ENCODE data around the gene LPP. TPM values are rescaled to one million over a fixed set of nuclear protein-coding genes. Genes with fewer than 3 reads are reported as not detected.

LPP gene
- total RNA-seq, 1 donor from 2014 or later = 222 TPM

DNA sequence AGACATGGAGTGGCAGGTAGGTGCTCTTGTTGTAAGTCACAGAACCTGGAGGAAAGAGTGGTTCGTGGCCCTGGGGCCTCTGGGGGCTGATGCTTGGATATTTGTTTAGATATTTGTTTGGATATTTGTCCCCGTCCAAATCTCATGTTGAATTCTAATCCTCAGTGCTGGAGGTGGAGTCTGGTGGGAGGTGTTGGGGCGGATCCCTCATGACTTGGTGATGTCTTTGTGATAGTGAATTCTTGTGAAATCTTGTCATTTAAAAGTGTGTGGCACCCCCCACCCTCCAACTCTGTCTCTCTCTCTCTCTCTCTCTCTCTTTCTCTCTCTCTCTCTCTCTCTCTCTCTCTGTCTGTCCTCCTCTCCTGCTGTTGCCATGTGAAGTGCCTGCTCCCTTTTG, 122.4 kb downstream of the LPP start:
- H3K27ac Mint-ChIP-seq (ENCODE audit: unreplicated experiment) = peak overlapping the region; percentile 30
- FAIRE-seq (no peak), DNase-seq (ENCODE audit: low read depth) (no peak)
- Histone ChIP-seq H3K4me1 (ENCODE audit: insufficient read depth, low read length) (peaks cover 39% of the 10 kb centered on the region), H2AFZ (ENCODE audit: low read depth, low read length) (no peak overlapping the region), H3K79me2 (ENCODE audit: insufficient read depth, low read length) (peaks cover 97% of the 10 kb centered on the region), H4K20me1 (ENCODE audit: insufficient read depth, low read length) (peaks cover 19% of the 10 kb centered on the region), H3K27me3 (ENCODE audit: insufficient read depth, low read length) (no peaks in the 10 kb centered on the region), H3K27ac (ENCODE audit: low read depth, low read length) (no peak overlapping the region), H3K9ac (ENCODE audit: low read length) (no peak overlapping the region), H3K4me2 (ENCODE audit: low read length) (no peak overlapping the region), H3K4me3 (ENCODE audit: insufficient read depth, low read depth, low read length) (no peak overlapping the region), H3K36me3 (ENCODE audit: insufficient read depth, low read length) (no peaks in the 10 kb centered on the region), H3K9me3 (ENCODE audit: insufficient read depth, low read depth, low read length) (no peaks in the 10 kb centered on the region)
- TF ChIP-seq, protein P1, sequence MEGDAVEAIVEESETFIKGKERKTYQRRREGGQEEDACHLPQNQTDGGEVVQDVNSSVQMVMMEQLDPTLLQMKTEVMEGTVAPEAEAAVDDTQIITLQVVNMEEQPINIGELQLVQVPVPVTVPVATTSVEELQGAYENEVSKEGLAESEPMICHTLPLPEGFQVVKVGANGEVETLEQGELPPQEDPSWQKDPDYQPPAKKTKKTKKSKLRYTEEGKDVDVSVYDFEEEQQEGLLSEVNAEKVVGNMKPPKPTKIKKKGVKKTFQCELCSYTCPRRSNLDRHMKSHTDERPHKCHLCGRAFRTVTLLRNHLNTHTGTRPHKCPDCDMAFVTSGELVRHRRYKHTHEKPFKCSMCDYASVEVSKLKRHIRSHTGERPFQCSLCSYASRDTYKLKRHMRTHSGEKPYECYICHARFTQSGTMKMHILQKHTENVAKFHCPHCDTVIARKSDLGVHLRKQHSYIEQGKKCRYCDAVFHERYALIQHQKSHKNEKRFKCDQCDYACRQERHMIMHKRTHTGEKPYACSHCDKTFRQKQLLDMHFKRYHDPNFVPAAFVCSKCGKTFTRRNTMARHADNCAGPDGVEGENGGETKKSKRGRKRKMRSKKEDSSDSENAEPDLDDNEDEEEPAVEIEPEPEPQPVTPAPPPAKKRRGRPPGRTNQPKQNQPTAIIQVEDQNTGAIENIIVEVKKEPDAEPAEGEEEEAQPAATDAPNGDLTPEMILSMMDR (IDR thresholded peaks at IDR 0.05; ENCODE audit: insufficient read depth, low read depth, low read length) = no peak
- no peak for TF ChIP-seq EZH2 (IDR thresholded peaks at IDR 0.05; ENCODE audit: insufficient read depth, low read length)
- peaks cover 24% of the 10 kb centered on the region for H3K36me3 Mint-ChIP-seq (ENCODE audit: low read depth, unreplicated experiment)
- H3K4me3 Mint-ChIP-seq (ENCODE audit: unreplicated experiment) = no peak overlapping the region
- H3K4me1 Mint-ChIP-seq (ENCODE audit: low read depth, unreplicated experiment) = peaks cover 46% of the 10 kb centered on the region
- H3K9me3 Mint-ChIP-seq (ENCODE audit: unreplicated experiment) = no peaks in the 10 kb centered on the region
- no peaks in the 10 kb centered on the region for H3K27me3 Mint-ChIP-seq (ENCODE audit: low read depth, unreplicated experiment)

DNA sequence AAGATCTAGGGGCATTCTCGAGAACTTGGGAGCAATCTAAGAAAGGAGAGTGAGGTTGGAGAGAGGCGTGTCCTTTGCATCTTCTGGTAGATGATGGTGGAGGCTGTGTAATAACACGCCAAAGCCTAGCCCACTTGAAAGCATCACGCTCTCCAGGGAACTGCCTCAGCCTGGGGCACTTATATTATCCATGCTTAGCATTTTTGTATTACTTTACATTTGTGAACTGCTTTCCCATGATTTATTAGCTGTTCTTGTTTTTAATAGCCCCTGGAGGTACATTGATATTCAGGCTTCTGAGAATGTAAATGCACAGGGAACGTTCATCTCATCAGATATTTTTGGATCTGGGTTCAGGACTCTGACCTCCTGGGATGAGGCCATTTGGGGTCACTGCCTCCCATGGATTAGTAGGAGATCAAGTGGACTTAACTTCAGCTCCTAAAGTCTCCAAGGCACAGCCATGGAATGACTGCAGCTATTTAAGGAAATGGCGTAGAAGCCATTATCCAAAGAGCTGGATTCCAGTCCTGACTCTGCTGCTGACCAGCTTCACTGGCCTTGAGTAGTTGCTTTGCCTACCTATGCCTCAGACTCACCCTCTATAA, 124.9 kb downstream of the LPP start:
- no peak overlapping the region for H3K27ac ChIP-seq (ENCODE audit: low read depth, low read length)

More for the DNA sequence above, 124.9 kb downstream of the LPP start:
- H3K9ac ChIP-seq (ENCODE audit: low read length) = no peak overlapping the region
- H2AFZ ChIP-seq (ENCODE audit: low read depth, low read length) = no peak overlapping the region
- H3K4me2 ChIP-seq (ENCODE audit: low read length) = no peak overlapping the region
- H3K36me3 Mint-ChIP-seq (ENCODE audit: low read depth, unreplicated experiment) = peaks cover 24% of the 10 kb centered on the region
- H3K27me3 ChIP-seq (ENCODE audit: insufficient read depth, low read length) = no peaks in the 10 kb centered on the region
- peaks cover 38% of the 10 kb centered on the region for H3K4me1 Mint-ChIP-seq (ENCODE audit: low read depth, unreplicated experiment)
- H3K79me2 ChIP-seq (ENCODE audit: insufficient read depth, low read length) = peaks cover 97% of the 10 kb centered on the region
- no peaks in the 10 kb centered on the region for H3K36me3 ChIP-seq (ENCODE audit: insufficient read depth, low read length)
- DNase-seq (ENCODE audit: low read depth) (no peak), FAIRE-seq (no peak)
- H3K9me3 Mint-ChIP-seq (ENCODE audit: unreplicated experiment) = no peaks in the 10 kb centered on the region
- no peak for TF ChIP-seq EZH2 (IDR thresholded peaks at IDR 0.05; ENCODE audit: insufficient read depth, low read length)
- TF ChIP-seq, protein P1 (IDR thresholded peaks at IDR 0.05; ENCODE audit: insufficient read depth, low read depth, low read length) = no peak
- no peak overlapping the region for H3K4me3 ChIP-seq (ENCODE audit: insufficient read depth, low read depth, low read length)
- H3K4me1 ChIP-seq (ENCODE audit: insufficient read depth, low read length) = peaks cover 20% of the 10 kb centered on the region
- H4K20me1 ChIP-seq (ENCODE audit: insufficient read depth, low read length) = peaks cover 29% of the 10 kb centered on the region
- no peaks in the 10 kb centered on the region for H3K27me3 Mint-ChIP-seq (ENCODE audit: low read depth, unreplicated experiment)
- no peaks in the 10 kb centered on the region for H3K9me3 ChIP-seq (ENCODE audit: insufficient read depth, low read depth, low read length)
- no peak overlapping the region for H3K4me3 Mint-ChIP-seq (ENCODE audit: unreplicated experiment)
- H3K27ac Mint-ChIP-seq (ENCODE audit: unreplicated experiment) = no peak overlapping the region
